Tibial nerve (tissue), 3 donors: ENCODE data around the gene QRFP.

Experiments
- POLR2A ChIP-seq, 2 donors: fragments of 450-650 bp; IDR thresholded peaks; one replicate each; pipeline ENCODE4 v1.6.1; 2017; ENCODE audit warnings: antibody characterized with exemption in 2 of 2, mild to moderate bottlenecking in 2 of 2, moderate library complexity in 2 of 2
- TF ChIP-seq, protein P1 (sequence below), 5 experiments: fragments of 200-600 bp in 3 of 5; fragments of 450-650 bp in 2 of 5; sonication (generic) in 3 of 5; IDR thresholded peaks; one replicate each; pipeline ENCODE4 v1.5.1; 2016 to 2019; ENCODE audit warnings: antibody characterized with exemption in 5 of 5, mild to moderate bottlenecking in 3 of 5, moderate library complexity in 2 of 5

GRCh38 chr9:130915096-130915447 is 18.5 kb upstream of the QRFP start:
- TF ChIP-seq POLR2A (IDR thresholded peaks at IDR 0.05) = no peak
- TF ChIP-seq, protein P1, sequence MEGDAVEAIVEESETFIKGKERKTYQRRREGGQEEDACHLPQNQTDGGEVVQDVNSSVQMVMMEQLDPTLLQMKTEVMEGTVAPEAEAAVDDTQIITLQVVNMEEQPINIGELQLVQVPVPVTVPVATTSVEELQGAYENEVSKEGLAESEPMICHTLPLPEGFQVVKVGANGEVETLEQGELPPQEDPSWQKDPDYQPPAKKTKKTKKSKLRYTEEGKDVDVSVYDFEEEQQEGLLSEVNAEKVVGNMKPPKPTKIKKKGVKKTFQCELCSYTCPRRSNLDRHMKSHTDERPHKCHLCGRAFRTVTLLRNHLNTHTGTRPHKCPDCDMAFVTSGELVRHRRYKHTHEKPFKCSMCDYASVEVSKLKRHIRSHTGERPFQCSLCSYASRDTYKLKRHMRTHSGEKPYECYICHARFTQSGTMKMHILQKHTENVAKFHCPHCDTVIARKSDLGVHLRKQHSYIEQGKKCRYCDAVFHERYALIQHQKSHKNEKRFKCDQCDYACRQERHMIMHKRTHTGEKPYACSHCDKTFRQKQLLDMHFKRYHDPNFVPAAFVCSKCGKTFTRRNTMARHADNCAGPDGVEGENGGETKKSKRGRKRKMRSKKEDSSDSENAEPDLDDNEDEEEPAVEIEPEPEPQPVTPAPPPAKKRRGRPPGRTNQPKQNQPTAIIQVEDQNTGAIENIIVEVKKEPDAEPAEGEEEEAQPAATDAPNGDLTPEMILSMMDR (IDR thresholded peaks at IDR 0.05) = no peak
